WERI-Rb-1 (cell line): ENCODE measurements around the gene SLC12A8.

ENCODE experiments used
- DNase-seq: peaks from one replicate; pipeline ENCODE4 v3.0.0-alpha.2; 2020
- H3K27ac ChIP-seq: fragments of 250-450 bp; sonication (Bioruptor Pico); 2 replicates; pipeline ENCODE4 v1.5.1; 2020; ENCODE audit warnings: mild to moderate bottlenecking, moderate library complexity
- H3K27me3 ChIP-seq: fragments of 250-450 bp; sonication (Bioruptor Pico); 2 replicates; pipeline ENCODE4 v1.5.1; 2021; ENCODE audit warnings: mild to moderate bottlenecking, low read depth, moderate library complexity; ENCODE audit not compliant: insufficient read depth, severe bottlenecking
- H3K36me3 ChIP-seq: fragments of 250-450 bp; sonication (Bioruptor Pico); 2 replicates; pipeline ENCODE4 v1.5.1; 2020; ENCODE audit warnings: mild to moderate bottlenecking, moderate library complexity
- H3K4me3 ChIP-seq: 2 replicates; pipeline ENCODE4 v1.5.1; 2011; ENCODE audit warnings: low read depth, mild to moderate bottlenecking, control low read depth, low read length
- H3K9me3 ChIP-seq: fragments of 250-450 bp; sonication (Bioruptor Pico); 2 replicates; pipeline ENCODE4 v1.5.1; 2021; ENCODE audit warnings: mild to moderate bottlenecking, moderate library complexity; ENCODE audit not compliant: severe bottlenecking
- CTCF ChIP-seq: IDR thresholded peaks from 2 replicates; pipeline ENCODE4 v1.5.1; 2011; ENCODE audit warnings: low read depth, mild to moderate bottlenecking, control low read depth, inconsistent platforms, low read length

SLC12A8 gene

GRCh38 chr3:125116311-125117080 lies 96.1 kb downstream of the SLC12A8 start:
- Histone ChIP-seq H3K27ac (no peak overlapping the region), H3K36me3 (no peaks in the 10 kb centered on the region), H3K27me3 (no peaks in the 10 kb centered on the region), H3K4me3 (no peak overlapping the region), H3K9me3 (no peaks in the 10 kb centered on the region)
- no peak for TF ChIP-seq CTCF
- DNase-seq: no peak

GRCh38 chr3:125115640-125116039 lies 96.9 kb downstream of the SLC12A8 start:
- no peak for DNase-seq
- Histone ChIP-seq H3K36me3 (no peaks in the 10 kb centered on the region), H3K27me3 (no peaks in the 10 kb centered on the region), H3K9me3 (no peaks in the 10 kb centered on the region), H3K27ac (no peak overlapping the region), H3K4me3 (no peak overlapping the region)
- no peak for TF ChIP-seq CTCF

GRCh38 chr3:125112981-125113380 lies 99.6 kb downstream of the SLC12A8 start:
- H3K27me3 ChIP-seq: no peaks in the 10 kb centered on the region
- H3K9me3 ChIP-seq: no peaks in the 10 kb centered on the region
- H3K27ac ChIP-seq: no peak overlapping the region
- TF ChIP-seq CTCF: no peak
- H3K4me3 ChIP-seq: no peak overlapping the region
- H3K36me3 ChIP-seq: no peaks in the 10 kb centered on the region
- no peak for DNase-seq

GRCh38 chr3:125110876-125111480 lies 101.6 kb downstream of the SLC12A8 start:
- no peak for DNase-seq
- TF ChIP-seq CTCF: no peak
- H3K27ac ChIP-seq: no peak overlapping the region
- H3K4me3 ChIP-seq: no peak overlapping the region
- no peaks in the 10 kb centered on the region for H3K36me3 ChIP-seq
- H3K27me3 ChIP-seq: no peaks in the 10 kb centered on the region
- no peaks in the 10 kb centered on the region for H3K9me3 ChIP-seq

GRCh38 chr3:125110016-125110875 lies 102.3 kb downstream of the SLC12A8 start:
- H3K27me3 ChIP-seq: no peaks in the 10 kb centered on the region
- H3K36me3 ChIP-seq: no peaks in the 10 kb centered on the region
- TF ChIP-seq CTCF: no peak
- H3K4me3 ChIP-seq: no peak overlapping the region
- no peaks in the 10 kb centered on the region for H3K9me3 ChIP-seq
- H3K27ac ChIP-seq: no peak overlapping the region
- DNase-seq: no peak
